Stimulated activated CD4-positive, alpha-beta T cell treated with anti-CD3 and anti-CD28 coated beads, Interleukin-12 subunit alpha, Interleukin-12 subunit beta, amount 100 ng/mL, for 48 hours (primary cell): ENCODE results near the gene ASPRV1.

Experiments
- DNase-seq, 3 donors: peaks; one replicate each; pipeline ENCODE4 v3.0.0-alpha.2; 2020; ENCODE audit warnings: low read depth in 2 of 3, low spot score in 1 of 3

Gene ASPRV1

DNA sequence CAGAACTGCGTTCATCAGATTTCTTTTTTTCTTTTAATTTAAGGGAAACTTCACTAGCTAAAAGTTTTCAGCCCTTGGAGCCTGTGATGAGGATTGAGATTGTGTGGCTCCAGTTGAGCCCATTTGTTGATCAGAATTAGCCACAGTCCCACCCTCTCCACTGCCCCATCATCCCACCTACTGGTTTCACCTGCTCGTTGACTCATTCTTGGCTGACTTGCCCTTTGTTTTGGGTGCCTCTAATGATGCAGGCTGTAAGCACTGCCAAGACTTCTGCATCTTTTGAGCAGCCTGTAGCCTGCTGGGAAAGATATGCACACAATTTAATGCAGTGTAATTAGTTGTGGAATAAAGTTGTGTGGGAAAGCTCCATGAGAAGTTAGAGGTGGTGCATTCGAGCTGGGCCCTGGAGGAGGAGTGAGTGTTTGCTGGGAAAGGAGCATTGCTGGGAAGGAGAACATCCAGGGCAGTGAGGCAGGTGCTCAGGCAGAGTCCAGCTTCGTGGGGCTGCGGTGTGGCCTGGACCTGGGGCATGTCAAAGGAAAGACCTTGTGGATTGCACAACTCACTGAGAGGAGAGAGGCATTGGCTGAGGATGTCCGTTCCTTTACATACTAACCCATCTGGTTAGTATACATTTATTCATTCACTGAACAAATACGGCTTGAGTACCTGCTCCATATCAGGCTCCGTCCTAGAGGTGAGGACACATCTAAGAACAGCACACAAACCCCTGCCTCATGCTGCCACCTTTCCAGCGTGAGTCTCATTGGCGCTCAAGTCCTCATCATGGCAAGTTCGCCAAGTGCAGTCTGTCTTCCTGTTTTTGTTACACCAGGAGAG is 18.2 kb downstream of the ASPRV1 start:
- DNase-seq: no peak

DNA sequence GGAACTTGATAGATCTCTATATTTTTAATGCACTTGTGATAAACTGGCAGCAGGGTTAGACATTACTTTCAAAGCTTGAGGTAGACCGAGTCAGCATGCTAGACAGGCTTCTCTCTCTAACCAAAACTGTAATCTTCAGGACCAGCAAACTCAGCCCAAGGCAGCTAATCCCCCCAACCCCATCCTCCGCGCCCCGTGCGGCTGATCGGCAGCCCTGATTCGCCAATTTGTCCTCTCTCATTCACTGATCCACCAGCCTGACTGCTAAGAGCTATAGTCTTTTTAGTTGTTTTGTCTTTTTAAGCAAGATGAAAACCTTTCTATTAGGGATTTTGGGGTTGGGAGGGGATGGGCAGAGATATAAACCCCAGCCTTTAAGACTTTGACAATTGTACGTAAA is 20.7 kb downstream of the ASPRV1 start:
- no peak for DNase-seq

DNA sequence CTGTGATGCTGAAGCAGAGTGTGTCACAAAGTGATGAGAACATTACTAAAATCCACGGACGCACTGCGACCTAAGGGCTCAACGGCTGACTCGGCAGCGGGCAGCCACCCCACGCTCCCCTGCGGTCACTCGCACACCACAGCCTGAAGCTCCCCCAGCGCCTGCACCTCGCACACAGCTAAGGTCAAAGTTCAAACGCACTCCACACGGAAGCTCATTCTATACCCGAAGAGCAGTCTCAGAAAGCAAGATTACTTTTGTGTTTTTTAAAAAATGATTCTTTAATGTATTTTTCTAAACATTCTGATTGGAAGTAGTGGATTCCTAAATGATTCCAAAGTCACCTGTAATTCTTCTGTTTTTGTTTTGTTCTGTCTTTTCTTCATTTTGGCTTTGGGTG is 21.7 kb downstream of the ASPRV1 start:
- no peak for DNase-seq

- no peak for DNase-seq
Measured at GRCh38 chr2:69937968-69938367, 23.5 kb downstream of the ASPRV1 start.

DNA sequence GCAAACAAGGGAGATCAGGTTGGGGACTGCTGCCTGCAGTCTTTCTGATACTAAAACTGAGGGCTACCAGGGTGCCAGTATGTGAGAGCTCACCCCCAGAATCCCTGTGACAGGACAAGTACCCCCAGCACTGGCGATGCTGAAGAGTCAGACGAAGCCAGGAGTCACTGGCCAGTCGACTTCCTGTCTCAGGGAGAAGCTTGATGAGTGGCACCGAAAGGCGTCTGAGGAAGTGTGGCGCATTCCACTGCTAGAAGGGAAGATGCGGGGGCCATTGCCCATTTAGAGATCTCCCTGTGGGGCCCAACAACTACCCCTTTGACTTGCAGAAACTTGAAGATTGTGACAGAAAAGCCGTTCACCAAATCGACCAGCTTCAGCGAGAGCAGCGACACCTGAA is 24.5 kb downstream of the ASPRV1 start:
- no peak for DNase-seq

DNA sequence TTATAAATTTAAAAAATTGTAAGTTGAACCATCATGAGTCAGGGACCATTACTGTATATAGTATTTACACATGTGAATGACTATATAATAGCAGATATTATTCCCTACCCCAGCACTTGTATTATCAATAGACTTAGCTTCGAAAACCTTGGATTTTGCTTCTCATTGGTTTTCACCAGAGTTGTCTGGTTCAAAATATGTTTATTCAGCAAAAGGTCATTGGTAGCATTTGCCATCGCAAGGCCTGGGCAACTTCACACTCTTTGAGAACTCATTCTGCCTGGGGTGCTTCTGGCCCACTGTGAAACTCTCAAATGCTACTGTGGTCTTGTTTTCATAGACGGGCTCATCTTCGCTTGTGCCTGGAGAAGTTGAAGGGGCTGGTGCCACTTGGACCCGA is 26.4 kb downstream of the ASPRV1 start:
- DNase-seq: no peak

- DNase-seq: no peak
Measured at GRCh38 chr2:69934614-69934908, 26.9 kb downstream of the ASPRV1 start.

DNA sequence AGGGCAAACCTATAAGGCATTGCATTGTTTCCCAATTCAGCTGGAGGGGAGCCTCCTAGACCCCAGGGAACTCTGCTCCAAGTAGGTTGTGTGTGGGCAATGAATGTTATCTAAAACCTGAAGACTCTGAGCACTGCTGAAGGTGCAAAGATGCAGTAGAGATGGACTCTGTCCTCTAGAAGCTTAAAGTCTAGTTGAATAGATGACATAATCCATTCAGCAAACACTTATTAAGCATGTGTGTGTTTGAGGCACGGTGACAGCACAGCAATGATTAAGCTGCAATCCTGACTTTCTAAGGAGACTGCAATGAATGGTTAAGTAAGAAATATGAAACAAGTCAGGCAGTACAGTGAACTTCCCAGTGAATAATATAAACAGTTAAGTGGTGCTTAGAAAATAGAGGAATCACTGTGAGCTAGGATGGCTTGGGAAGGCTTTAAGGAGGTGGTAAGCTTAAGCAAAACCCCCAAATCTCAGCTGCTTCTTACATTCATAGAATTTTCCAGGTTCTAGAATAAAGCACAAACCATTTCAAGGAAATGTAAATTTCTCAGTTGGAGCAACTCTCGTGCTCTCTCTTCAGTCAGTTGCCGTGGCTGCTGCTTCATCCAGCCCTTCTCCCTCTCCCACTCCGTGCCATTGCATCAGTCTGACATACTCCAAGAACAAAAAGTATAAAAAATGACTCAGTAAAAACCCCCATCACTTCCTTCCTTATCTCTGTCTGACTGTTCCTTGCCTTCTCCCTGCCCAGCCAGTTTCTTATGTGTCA is 27.4 kb downstream of the ASPRV1 start:
- no peak for DNase-seq

DNA sequence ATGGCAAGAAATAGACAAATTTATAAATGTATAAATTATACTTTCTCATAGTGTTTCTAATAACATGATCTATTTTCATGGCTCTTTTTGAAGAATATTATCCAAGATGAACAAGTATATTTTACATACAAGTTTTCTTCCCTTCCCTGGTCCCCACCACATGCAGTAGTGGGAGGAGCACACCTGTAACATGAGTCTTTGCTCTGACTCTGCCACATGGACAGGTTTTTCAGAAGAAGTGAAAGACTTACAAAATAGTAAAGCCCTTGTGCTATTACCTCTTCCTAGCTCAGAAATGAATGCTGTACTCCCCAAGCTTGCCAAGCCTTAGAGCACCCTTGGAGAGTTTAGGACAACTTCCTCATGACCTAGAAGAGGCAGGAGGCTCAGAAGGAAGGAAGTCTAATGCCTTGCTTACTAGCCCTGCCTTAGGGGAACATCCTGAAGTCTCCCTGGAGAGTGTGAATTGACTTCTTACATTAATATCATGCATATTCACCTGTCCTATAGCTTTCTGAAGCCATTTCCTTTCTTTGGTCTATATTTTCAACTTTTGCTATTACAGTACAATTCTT is 28.1 kb downstream of the ASPRV1 start:
- no peak for DNase-seq

- no peak for DNase-seq
Measured at GRCh38 chr2:69932596-69932922, 28.9 kb downstream of the ASPRV1 start.

DNA sequence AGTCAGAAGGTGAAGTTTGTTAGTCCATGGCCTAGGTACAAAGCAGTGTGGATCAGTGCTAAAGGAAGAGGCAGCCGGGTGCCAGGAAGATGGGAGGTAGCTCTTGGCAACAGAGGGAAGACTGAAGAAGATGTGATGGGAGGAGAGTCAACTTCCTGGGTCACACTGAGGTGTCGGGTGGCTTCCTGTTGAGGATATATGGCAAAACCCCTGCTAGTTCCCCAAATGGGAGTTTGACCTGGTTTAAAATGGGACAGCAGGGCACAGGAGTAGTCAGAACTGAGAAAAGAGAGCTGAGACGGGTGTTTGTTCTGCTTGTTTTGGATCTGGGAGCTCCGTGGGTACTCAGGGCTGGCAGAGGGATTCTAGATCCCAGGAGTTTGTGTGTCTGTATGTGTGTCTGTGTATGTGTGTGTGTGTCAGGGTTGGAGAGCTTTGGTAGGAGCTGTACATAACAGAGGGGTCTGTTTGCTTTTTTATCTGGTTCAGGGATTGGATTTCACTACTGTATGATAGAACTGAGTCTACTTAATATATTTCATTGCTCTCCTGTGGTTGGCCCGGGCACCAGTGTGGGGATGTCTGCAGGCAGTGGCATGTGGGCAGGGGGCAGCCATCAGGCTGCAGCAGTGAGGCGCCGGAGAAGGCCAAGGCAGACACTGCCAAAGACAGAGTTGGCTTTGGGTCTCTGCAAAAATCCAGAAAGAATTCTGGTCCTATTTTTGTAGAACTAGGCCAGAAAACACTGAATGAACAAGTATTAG is 29.4 kb downstream of the ASPRV1 start:
- DNase-seq: no peak

GRCh38 chr2:69926849-69927515 is 34.4 kb downstream of the ASPRV1 start:
- no peak for DNase-seq

- no peak for DNase-seq
Measured at GRCh38 chr2:69923116-69923515, 38.3 kb downstream of the ASPRV1 start.

DNA sequence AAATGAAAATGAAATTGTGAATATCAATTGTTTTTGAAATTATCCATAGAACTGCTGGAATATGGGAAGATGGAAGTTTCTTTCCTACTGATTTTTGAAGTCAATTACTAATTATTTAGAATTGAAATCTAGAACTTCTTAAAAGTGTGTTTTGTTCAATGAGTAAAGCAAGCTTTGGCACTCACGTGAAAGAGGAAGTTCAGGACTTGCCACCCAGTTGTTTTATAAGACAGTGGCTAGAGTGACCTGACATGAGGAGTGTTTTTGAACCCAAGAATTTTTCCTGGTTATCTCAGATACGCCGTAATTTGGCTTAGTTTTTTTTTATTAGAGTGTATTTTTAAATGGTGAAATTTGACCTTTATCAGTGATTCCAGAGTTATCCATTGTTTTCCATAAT is 43.0 kb downstream of the ASPRV1 start:
- DNase-seq: no peak

GRCh38 chr2:69917852-69918251 is 43.6 kb downstream of the ASPRV1 start:
- no peak for DNase-seq

- no peak for DNase-seq
Measured at GRCh38 chr2:69916106-69916505, 45.3 kb downstream of the ASPRV1 start.

DNA sequence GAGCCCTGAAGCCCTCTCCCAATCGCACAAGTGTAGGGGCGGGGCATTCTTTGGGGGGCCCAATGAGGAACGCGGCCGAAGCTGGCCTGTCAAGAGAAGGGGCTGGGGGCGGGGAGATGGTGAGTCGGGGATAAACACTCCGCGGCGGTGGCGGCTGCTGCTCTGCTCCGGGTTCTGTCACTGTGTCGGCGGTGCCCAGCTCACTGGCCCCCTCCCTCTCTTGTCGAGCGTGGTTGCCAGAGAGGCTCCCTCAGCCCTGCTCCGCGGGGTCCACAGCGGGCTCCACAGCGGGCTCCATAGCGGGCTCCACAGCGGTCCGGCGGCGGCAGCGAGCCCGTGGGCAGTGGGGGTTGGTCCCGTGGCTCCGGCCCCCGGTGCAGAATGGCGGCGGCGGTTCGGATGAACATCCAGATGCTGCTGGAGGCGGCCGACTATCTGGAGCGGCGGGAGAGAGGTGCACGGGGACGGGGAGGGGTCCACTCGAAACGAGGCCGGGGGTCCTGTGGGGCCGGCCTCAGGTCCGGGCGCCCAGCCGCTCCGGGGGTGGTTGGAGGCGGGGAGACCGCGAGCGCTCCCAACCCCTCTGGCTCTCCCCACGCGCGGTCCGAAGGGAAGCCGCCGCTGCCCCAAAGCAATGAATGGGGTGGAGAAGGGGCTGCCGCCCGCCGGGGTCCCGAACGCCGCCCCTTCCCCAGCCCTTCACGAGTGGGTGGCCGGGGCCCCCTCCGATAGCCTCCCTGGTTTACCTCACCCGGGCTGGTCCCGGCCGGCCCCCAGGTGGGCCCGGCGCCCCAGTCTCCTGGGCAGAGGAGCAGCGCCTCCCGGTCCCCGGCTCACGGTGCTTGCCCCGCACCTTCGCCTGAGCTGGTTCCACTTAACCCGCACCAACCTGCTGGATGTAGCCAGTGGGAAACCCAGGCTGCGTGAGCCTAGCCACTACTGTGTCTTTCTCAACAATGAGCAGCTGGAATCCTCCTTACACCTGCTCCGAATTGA is 46.2 kb downstream of the ASPRV1 start, which contains the start of gene MXD1:
Gene MXD1, plus strand, starts transcription at position 160 of the 996 bp plus-strand sequence. Its CDS starts 222 bp downstream, at position 382.
- no peak for DNase-seq

DNA sequence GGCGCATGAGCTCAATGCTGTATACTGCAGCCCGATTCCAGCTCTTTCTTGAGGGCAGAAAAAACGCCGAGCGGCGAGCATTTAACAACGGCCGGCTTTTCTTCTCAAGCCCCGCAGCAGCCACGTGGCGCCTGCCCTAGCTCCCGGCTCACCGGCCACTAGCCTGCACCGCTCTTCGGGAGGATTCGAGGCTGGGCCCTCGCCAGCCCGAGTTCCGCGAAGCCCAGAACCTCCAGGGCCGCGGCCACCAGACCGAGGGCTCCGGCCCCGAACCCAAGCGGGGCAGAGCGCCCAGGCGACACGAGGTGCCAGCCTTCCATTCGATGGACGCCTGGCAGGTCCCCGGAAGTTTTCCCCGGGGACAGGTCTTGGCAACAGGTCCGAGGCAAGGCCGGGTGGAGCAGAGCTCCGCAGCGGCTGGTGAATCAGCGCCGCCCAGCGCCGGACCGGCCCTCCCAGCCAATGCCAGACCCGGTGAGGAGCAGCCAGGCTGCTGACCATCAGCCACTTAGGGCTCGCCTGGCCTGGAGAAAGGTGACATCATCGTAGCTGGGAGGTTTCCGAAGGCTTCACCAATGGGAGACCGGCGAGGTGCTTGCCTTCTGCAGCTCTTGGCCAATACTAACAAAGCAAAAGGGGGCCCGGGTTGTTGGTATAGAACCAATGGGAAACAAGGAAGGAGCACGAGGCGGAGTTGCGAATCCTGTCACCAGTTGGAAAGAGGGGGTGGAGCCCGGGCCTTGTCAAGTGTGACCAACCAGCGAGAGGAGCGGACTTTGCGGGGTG is 47.1 kb downstream of the ASPRV1 start:
- DNase-seq: peak; percentile 99 to 100 (median 99)

GRCh38 chr2:69911985-69912563 is 49.4 kb downstream of the ASPRV1 start:
- DNase-seq: no peak
